Parathyroid adenoma (tissue), 2 donors: ENCODE data around the gene TBC1D22A.

Source experiments
- H2AFZ ChIP-seq: fragments of 300-600 bp; sonication (generic); one replicate; pipeline ENCODE4 v1.7.0; 2017; ENCODE audit warnings: antibody characterized with exemption, mild to moderate bottlenecking
- H3K27ac ChIP-seq: fragments of 300-600 bp; sonication (generic); one replicate; pipeline ENCODE4 v1.7.0; 2017
- H3K27me3 ChIP-seq: fragments of 300-600 bp; sonication (generic); one replicate; pipeline ENCODE4 v1.7.0; 2017; ENCODE audit warnings: low read length; ENCODE audit not compliant: control insufficient read depth, insufficient read depth
- H3K36me3 ChIP-seq: fragments of 300-600 bp; sonication (generic); one replicate; pipeline ENCODE4 v1.7.0; 2017; ENCODE audit warnings: low read length; ENCODE audit not compliant: control insufficient read depth, insufficient read depth
- H3K4me1 ChIP-seq: fragments of 300-600 bp; sonication (generic); one replicate; pipeline ENCODE4 v1.7.0; 2017; ENCODE audit warnings: control low read depth
- H3K4me2 ChIP-seq: fragments of 300-600 bp; sonication (generic); one replicate; pipeline ENCODE4 v1.7.0; 2017; ENCODE audit warnings: low read length
- H3K4me3 ChIP-seq: fragments of 300-600 bp; sonication (generic); one replicate; pipeline ENCODE4 v1.7.0; 2017; ENCODE audit warnings: low read depth, low read length
- H3K79me2 ChIP-seq: fragments of 300-600 bp; sonication (generic); one replicate; pipeline ENCODE4 v1.7.0; 2017; ENCODE audit warnings: control low read depth
- H3K9ac ChIP-seq: fragments of 300-600 bp; sonication (generic); one replicate; pipeline ENCODE4 v1.7.0; 2017; ENCODE audit warnings: mild to moderate bottlenecking
- H3K9me3 ChIP-seq: fragments of 300-600 bp; sonication (generic); one replicate; pipeline ENCODE4 v1.7.0; 2017; ENCODE audit warnings: low read length; ENCODE audit not compliant: control insufficient read depth
- CTCF ChIP-seq: fragments of 300-600 bp; sonication (generic); IDR thresholded peaks from one replicate; pipeline ENCODE4 v1.7.0; 2017; ENCODE audit warnings: antibody characterized with exemption, mild to moderate bottlenecking
- donor health status: primary hyperparathyroidism.

TBC1D22A gene

GRCh38 chr22:46980392-46980791, 217.9 kb downstream of the TBC1D22A start:
- no peak overlapping the region for H3K9ac ChIP-seq
- H3K79me2 ChIP-seq, result no peaks in the 10 kb centered on the region
- no peaks in the 10 kb centered on the region for H3K9me3 ChIP-seq
- H2AFZ ChIP-seq, result no peak overlapping the region
- no peaks in the 10 kb centered on the region for H3K27me3 ChIP-seq
- no peaks in the 10 kb centered on the region for H3K36me3 ChIP-seq
- H3K4me2 ChIP-seq, result no peak overlapping the region
- no peak overlapping the region for H3K27ac ChIP-seq
- H3K4me3 ChIP-seq, result no peak overlapping the region
- H3K4me1 ChIP-seq, result no peaks in the 10 kb centered on the region
- TF ChIP-seq CTCF, result no peak

- H3K4me3 ChIP-seq, result no peak overlapping the region
- no peak overlapping the region for H3K27ac ChIP-seq
- H3K9me3 ChIP-seq, result no peaks in the 10 kb centered on the region
- no peaks in the 10 kb centered on the region for H3K79me2 ChIP-seq
- H3K4me1 ChIP-seq, result no peaks in the 10 kb centered on the region
- TF ChIP-seq CTCF, result no peak
- H3K36me3 ChIP-seq, result no peaks in the 10 kb centered on the region
- no peaks in the 10 kb centered on the region for H3K27me3 ChIP-seq
- H3K9ac ChIP-seq, result no peak overlapping the region
- H3K4me2 ChIP-seq, result no peak overlapping the region
- H2AFZ ChIP-seq, result no peak overlapping the region
Measured at GRCh38 chr22:46982635-46983034, 220.2 kb downstream of the TBC1D22A start.

GRCh38 chr22:46983046-46983445, 220.6 kb downstream of the TBC1D22A start:
- no peak overlapping the region for H3K9ac ChIP-seq
- H3K4me1 ChIP-seq, result no peaks in the 10 kb centered on the region
- no peaks in the 10 kb centered on the region for H3K9me3 ChIP-seq
- no peak overlapping the region for H3K4me3 ChIP-seq
- no peaks in the 10 kb centered on the region for H3K27me3 ChIP-seq
- no peak for TF ChIP-seq CTCF
- no peaks in the 10 kb centered on the region for H3K36me3 ChIP-seq
- no peak overlapping the region for H3K4me2 ChIP-seq
- no peak overlapping the region for H3K27ac ChIP-seq
- no peaks in the 10 kb centered on the region for H3K79me2 ChIP-seq
- no peak overlapping the region for H2AFZ ChIP-seq

GRCh38 chr22:46984751-46985506, 222.5 kb downstream of the TBC1D22A start:
- TF ChIP-seq CTCF, result no peak
- no peak overlapping the region for H3K9ac ChIP-seq
- no peak overlapping the region for H3K27ac ChIP-seq
- H3K36me3 ChIP-seq, result no peaks in the 10 kb centered on the region
- no peaks in the 10 kb centered on the region for H3K27me3 ChIP-seq
- H3K4me1 ChIP-seq, result no peaks in the 10 kb centered on the region
- H3K4me2 ChIP-seq, result no peak overlapping the region
- H3K79me2 ChIP-seq, result no peaks in the 10 kb centered on the region
- no peak overlapping the region for H3K4me3 ChIP-seq
- no peaks in the 10 kb centered on the region for H3K9me3 ChIP-seq
- no peak overlapping the region for H2AFZ ChIP-seq

- Histone ChIP-seq H3K4me1 (no peaks in the 10 kb centered on the region), H3K27ac (no peak overlapping the region), H3K9me3 (no peaks in the 10 kb centered on the region), H3K4me2 (no peak overlapping the region), H3K27me3 (no peaks in the 10 kb centered on the region), H3K4me3 (no peak overlapping the region), H3K9ac (no peak overlapping the region), H3K36me3 (no peaks in the 10 kb centered on the region), H3K79me2 (no peaks in the 10 kb centered on the region), H2AFZ (no peak overlapping the region)
- no peak for TF ChIP-seq CTCF
Measured at GRCh38 chr22:46985507-46985882, 223.0 kb downstream of the TBC1D22A start.
